ENCODE results near the gene PLEKHA7.

Gene PLEKHA7

GRCh38 chr11:16902182-16902581 is 112.0 kb downstream of the PLEKHA7 start:
- DNase-seq (ENCODE audit: extremely low read depth, low read depth), result no peak
- TF ChIP-seq, protein P1, sequence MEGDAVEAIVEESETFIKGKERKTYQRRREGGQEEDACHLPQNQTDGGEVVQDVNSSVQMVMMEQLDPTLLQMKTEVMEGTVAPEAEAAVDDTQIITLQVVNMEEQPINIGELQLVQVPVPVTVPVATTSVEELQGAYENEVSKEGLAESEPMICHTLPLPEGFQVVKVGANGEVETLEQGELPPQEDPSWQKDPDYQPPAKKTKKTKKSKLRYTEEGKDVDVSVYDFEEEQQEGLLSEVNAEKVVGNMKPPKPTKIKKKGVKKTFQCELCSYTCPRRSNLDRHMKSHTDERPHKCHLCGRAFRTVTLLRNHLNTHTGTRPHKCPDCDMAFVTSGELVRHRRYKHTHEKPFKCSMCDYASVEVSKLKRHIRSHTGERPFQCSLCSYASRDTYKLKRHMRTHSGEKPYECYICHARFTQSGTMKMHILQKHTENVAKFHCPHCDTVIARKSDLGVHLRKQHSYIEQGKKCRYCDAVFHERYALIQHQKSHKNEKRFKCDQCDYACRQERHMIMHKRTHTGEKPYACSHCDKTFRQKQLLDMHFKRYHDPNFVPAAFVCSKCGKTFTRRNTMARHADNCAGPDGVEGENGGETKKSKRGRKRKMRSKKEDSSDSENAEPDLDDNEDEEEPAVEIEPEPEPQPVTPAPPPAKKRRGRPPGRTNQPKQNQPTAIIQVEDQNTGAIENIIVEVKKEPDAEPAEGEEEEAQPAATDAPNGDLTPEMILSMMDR (IDR thresholded peaks at IDR 0.05; ENCODE audit: low read depth, low read length), result no peak

DNA sequence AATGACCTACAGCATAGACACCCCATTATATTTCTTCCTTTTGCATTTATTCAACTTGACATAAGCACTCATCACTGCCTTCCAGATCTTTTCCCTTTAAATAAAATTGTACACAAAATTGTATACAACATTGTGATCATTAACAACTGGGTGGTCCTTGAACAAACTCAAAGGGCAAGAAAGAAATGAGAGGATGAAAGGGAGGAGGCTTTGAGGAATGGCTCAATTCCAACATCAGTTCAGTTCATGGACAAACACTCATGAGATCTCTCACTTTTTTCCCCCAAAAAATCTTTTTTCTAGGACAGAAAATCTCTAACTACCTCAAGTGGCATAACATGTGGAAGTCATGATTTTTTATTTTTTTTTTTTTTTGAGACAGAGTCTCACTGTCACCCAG is 113.7 kb downstream of the PLEKHA7 start:
- no peak for DNase-seq (ENCODE audit: extremely low read depth, low read depth)
- TF ChIP-seq, protein P1 (IDR thresholded peaks at IDR 0.05; ENCODE audit: low read depth, low read length), result no peak

- TF ChIP-seq, protein P1 (IDR thresholded peaks at IDR 0.05; ENCODE audit: low read depth, low read length), result no peak
- no peak for DNase-seq (ENCODE audit: extremely low read depth, low read depth)
These were observed 114.4 kb downstream of the PLEKHA7 start for GRCh38 chr11:16899708-16900303.

GRCh38 chr11:16898274-16898985 is 115.8 kb downstream of the PLEKHA7 start:
- DNase-seq (ENCODE audit: extremely low read depth, low read depth), result no peak
- TF ChIP-seq, protein P1 (IDR thresholded peaks at IDR 0.05; ENCODE audit: low read depth, low read length), result no peak

GRCh38 chr11:16897470-16898061 is 116.6 kb downstream of the PLEKHA7 start:
- TF ChIP-seq, protein P1 (IDR thresholded peaks at IDR 0.05; ENCODE audit: low read depth, low read length), result no peak
- no peak for DNase-seq (ENCODE audit: extremely low read depth, low read depth)

DNA sequence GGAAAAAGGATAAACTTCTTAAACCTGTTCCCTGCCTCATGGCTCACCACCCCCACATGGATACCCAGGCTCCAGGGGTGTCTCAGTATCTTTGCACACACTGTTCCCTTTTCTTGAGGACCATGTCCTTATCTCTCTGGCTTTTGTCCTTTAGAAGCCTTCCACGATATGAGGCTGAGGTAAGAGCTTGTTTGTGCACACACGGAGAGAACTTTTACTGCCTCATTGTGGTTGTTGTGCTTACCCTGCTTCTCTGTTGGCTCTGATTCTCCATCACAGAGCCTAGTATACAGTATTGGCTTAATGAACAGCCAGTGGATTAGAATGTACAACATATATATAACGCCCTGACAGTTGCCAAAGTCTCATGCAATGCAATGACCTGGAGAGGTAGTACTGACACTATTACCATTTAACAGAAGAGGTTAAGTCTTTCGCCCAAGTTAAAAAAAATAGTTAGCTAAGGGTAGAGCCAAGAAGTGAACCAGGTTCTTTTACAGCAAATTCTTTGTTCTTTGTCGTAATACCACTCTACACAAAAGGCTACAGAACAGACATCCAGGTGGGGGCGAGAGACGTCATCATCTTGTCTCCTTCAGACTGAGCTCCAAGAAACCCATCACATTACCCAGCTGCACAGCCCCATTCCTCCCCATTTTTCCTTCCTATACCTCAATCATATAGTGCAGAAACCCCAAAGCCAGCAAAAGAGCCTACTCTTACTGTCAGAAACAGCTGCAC is 117.3 kb downstream of the PLEKHA7 start:
- TF ChIP-seq, protein P1 (IDR thresholded peaks at IDR 0.05; ENCODE audit: low read depth, low read length), result no peak
- DNase-seq (ENCODE audit: extremely low read depth, low read depth), result no peak
